ENCODE measurements around the gene ZNF777. TPM values are rescaled to one million over a fixed set of nuclear protein-coding genes. Genes with fewer than 3 reads are reported as not detected.
A peak's percentile ranks its signal among the peaks of the same experiment; 100 is the strongest.

Gene ZNF777
- total RNA-seq, 1 experiment from 2014 or later, result 12.0 TPM

GRCh38 chr7:149422162-149422913 is 38.5 kb downstream of the ZNF777 start (continued):
- TF ChIP-seq USF2 (CRISPR knock-in tag; IDR thresholded peaks at IDR 0.05) (no peak), E2F1 (CRISPR knock-in tag; IDR thresholded peaks at IDR 0.05) (no peak), IRF2 (CRISPR knock-in tag; IDR thresholded peaks at IDR 0.05; ENCODE audit: borderline replicate concordance, low read depth) (no peak), ATF3 (CRISPR knock-in tag; conservative IDR thresholded peaks at IDR 0.05) (no peak), FOXP1 (CRISPR knock-in tag; IDR thresholded peaks at IDR 0.05; ENCODE audit: borderline replicate concordance) (no peak; the same call in 1 of the 2 replicates), TP53 (CRISPR knock-in tag; IDR thresholded peaks at IDR 0.05) (no peak), OVOL2 (CRISPR knock-in tag; IDR thresholded peaks at IDR 0.05; ENCODE audit: borderline replicate concordance) (no peak), ZNF671 (CRISPR knock-in tag; IDR thresholded peaks at IDR 0.05) (no peak), ZNF121 (CRISPR knock-in tag; IDR thresholded peaks at IDR 0.05) (no peak), CTCF (IDR thresholded peaks at IDR 0.05) (peak; percentile 44; the same call in 1 of the 2 replicates), ZNF138 (CRISPR knock-in tag; conservative IDR thresholded peaks at IDR 0.05) (no peak), ZNF396 (CRISPR knock-in tag; IDR thresholded peaks at IDR 0.05; ENCODE audit: borderline replicate concordance) (no peak), GTF2I (CRISPR knock-in tag; conservative IDR thresholded peaks at IDR 0.05) (no peak), E2F4 (CRISPR knock-in tag; IDR thresholded peaks at IDR 0.05; ENCODE audit: borderline replicate concordance, low read depth) (no peak), HMGXB4 (CRISPR knock-in tag; IDR thresholded peaks at IDR 0.05) (0 out of 2 replicates have a peak, but pooled peaks have one; percentile 73)

- Mint-ChIP-seq H3K27ac (no peak overlapping the region), H3K27me3 (ENCODE audit: low read depth) (peaks cover 14% of the 10 kb centered on the region), H3K4me3 (peak overlapping the region; percentile 24; the same call in 1 of the 2 replicates), H3K9me3 (no peaks in the 10 kb centered on the region), H3K36me3 (no peaks in the 10 kb centered on the region), H3K4me1 (peaks cover 13% of the 10 kb centered on the region)
- DNase-seq (ENCODE audit: low spot score) (no peak), ATAC-seq (no peak)
- CTCF ChIA-PET, result no interaction called here
- POLR2A ChIA-PET, result no interaction called here
- TF ChIP-seq ZNF219 (CRISPR knock-in tag; IDR thresholded peaks at IDR 0.05; ENCODE audit: borderline replicate concordance) (no peak), HMGXB4 (CRISPR knock-in tag; IDR thresholded peaks at IDR 0.05) (no peak), SMAD3 (CRISPR knock-in tag; IDR thresholded peaks at IDR 0.05; ENCODE audit: borderline replicate concordance) (no peak), NFATC4 (CRISPR knock-in tag; IDR thresholded peaks at IDR 0.05) (no peak), CTCF (IDR thresholded peaks at IDR 0.05) (no peak), ZNF138 (CRISPR knock-in tag; conservative IDR thresholded peaks at IDR 0.05) (no peak), ZNF532 (CRISPR knock-in tag; IDR thresholded peaks at IDR 0.05; ENCODE audit: borderline replicate concordance) (no peak)
Observed at GRCh38 chr7:149420006-149420405, 40.9 kb downstream of the ZNF777 start.

All from WTC11 (cell line).